HT-29 (cell line): Measurements from ENCODE around the gene MILR1. TPM values are rescaled to one million over a fixed set of nuclear protein-coding genes. Genes with fewer than 3 reads are reported as not detected.

ENCODE experiments used
- DNase-seq: peaks from one replicate; pipeline ENCODE4 v3.0.0-alpha.2; 2015; ENCODE audit warnings: low spot score
- small RNA-seq: library from RNA; depleted of rRNA; stranded (forward); fragments of <200 nt; gene quantifications from one replicate; pipeline ENCODE3, GENCODE V24; 2014
- total RNA-seq: library from RNA; depleted of rRNA; stranded (reverse); fragments of >200 nt; shearing (Covaris generic); gene quantifications from 2 replicates; pipeline ENCODE4 v1.2.3, GENCODE V29; 2014; rRNA removed

MILR1 gene
- total RNA-seq, 1 experiment from 2014 or later: 0.71 TPM

GRCh38 chr17:64502809-64503208 is 53.9 kb downstream of the MILR1 start:
- no peak for DNase-seq

- DNase-seq: no peak
These were observed 54.4 kb downstream of the MILR1 start for GRCh38 chr17:64503341-64503740.

GRCh38 chr17:64503821-64504768 is 55.2 kb downstream of the MILR1 start:
- no peak for DNase-seq

- no peak for DNase-seq
These were observed 55.9 kb downstream of the MILR1 start for GRCh38 chr17:64504769-64505339.

GRCh38 chr17:64505340-64506200 is 56.7 kb downstream of the MILR1 start:
- DNase-seq: peak; percentile 86

GRCh38 chr17:64506201-64506575 is 57.3 kb downstream of the MILR1 start, which contains the start of gene DDX5:
TSS of gene DDX5 (minus strand) at chr17:64506289. CDS start at chr17:64506119, 170 bp downstream.
- DNase-seq: peak; percentile 99

GRCh38 chr17:64506576-64507412 is 57.9 kb downstream of the MILR1 start, which contains the start of gene CEP95:
TSS of gene CEP95 (plus strand) at chr17:64506977. CDS start at chr17:64507098, 121 bp downstream.
- DNase-seq: no peak

- DNase-seq: peak; percentile 78
These were observed 58.5 kb downstream of the MILR1 start for GRCh38 chr17:64507413-64507782.

GRCh38 chr17:64508683-64509082 is 59.8 kb downstream of the MILR1 start:
- no peak for DNase-seq

- no peak for DNase-seq
These were observed 60.3 kb downstream of the MILR1 start for GRCh38 chr17:64509179-64509578.

- DNase-seq: no peak
These were observed 66.5 kb downstream of the MILR1 start for GRCh38 chr17:64515419-64515818.

- DNase-seq: no peak
These were observed 66.9 kb downstream of the MILR1 start for GRCh38 chr17:64515829-64516228.

Small RNA genes lying within 50 kb of the gene (small RNA-seq; reads per million reads assigned to genes)
- gene ATP5MFP4 (not detected), gene MIR1273E (not detected)

Other genes starting within 250 kb of the MILR1 start
- gene TEX2, start 185.9 kb upstream of the MILR1 start, total RNA-seq: 9.7 and 9.8 TPM in 2 replicates
- gene PECAM1, start 58.3 kb upstream of the MILR1 start, total RNA-seq: 0.57 and 2.2 TPM in 2 replicates
- gene POLG2, start 47.9 kb downstream of the MILR1 start, total RNA-seq: 5.1 and 6.5 TPM in 2 replicates
- gene DDX5, start 57.2 kb downstream of the MILR1 start, total RNA-seq: 206 and 222 TPM in 2 replicates
- gene CEP95, start 57.9 kb downstream of the MILR1 start, total RNA-seq: 32.0 and 35.2 TPM in 2 replicates
- 9.5 and 10.7 TPM in 2 replicates for gene SMURF2, start 213.2 kb downstream of the MILR1 start, total RNA-seq